ENCODE results near the gene CALD1. TPM values are rescaled to one million over a fixed set of nuclear protein-coding genes. Genes with fewer than 3 reads are reported as not detected.

CALD1 gene
- total RNA-seq, 2 experiments from 2014 or later = 2.1 to 2.2 TPM

- Mint-ChIP-seq H3K4me3 (no peak overlapping the region), H3K36me3 (ENCODE audit: low read depth) (no peaks in the 10 kb centered on the region), H3K27me3 (no peaks in the 10 kb centered on the region), H3K27ac (no peak overlapping the region), H3K4me1 (ENCODE audit: low read depth) (peaks cover 12% of the 10 kb centered on the region), H3K9me3 (no peaks in the 10 kb centered on the region)
- no peak for DNase-seq
- no peak for TF ChIP-seq CTCF (IDR thresholded peaks at IDR 0.05)
- POLR2A ChIA-PET = no interaction called here
- intact Hi-C loops (cut with micrococcal nuclease) = no loop called here
- CTCF ChIA-PET = no interaction called here
- ATAC-seq = no peak
Measured at GRCh38 chr7:134922720-134923704, 143.6 kb downstream of the CALD1 start.

- ATAC-seq = no peak
- no peaks in the 10 kb centered on the region for H3K36me3 Mint-ChIP-seq (ENCODE audit: low read depth)
- H3K27ac Mint-ChIP-seq = no peak overlapping the region
Measured at GRCh38 chr7:134925766-134926165, 146.3 kb downstream of the CALD1 start.

GRCh38 chr7:134926396-134926795, 147.0 kb downstream of the CALD1 start:
- CTCF ChIA-PET = no interaction called here
- intact Hi-C loops (cut with micrococcal nuclease) = no loop called here
- Mint-ChIP-seq H3K4me3 (no peak overlapping the region), H3K27me3 (no peaks in the 10 kb centered on the region), H3K27ac (no peak overlapping the region), H3K36me3 (ENCODE audit: low read depth) (no peaks in the 10 kb centered on the region), H3K9me3 (no peaks in the 10 kb centered on the region), H3K4me1 (ENCODE audit: low read depth) (no peaks in the 10 kb centered on the region)
- ATAC-seq (no peak), DNase-seq (no peak)
- POLR2A ChIA-PET = no interaction called here
- no peak for TF ChIP-seq CTCF (IDR thresholded peaks at IDR 0.05)

More at GRCh38 chr7:134925766-134926165, 146.3 kb downstream of the CALD1 start:
- no peak for DNase-seq
- no peaks in the 10 kb centered on the region for H3K4me1 Mint-ChIP-seq (ENCODE audit: low read depth)
- no peak for TF ChIP-seq CTCF (IDR thresholded peaks at IDR 0.05)
- POLR2A ChIA-PET = no interaction called here
- intact Hi-C loops (cut with micrococcal nuclease) = no loop called here
- no peaks in the 10 kb centered on the region for H3K9me3 Mint-ChIP-seq
- CTCF ChIA-PET = no interaction called here
- no peak overlapping the region for H3K4me3 Mint-ChIP-seq
- no peaks in the 10 kb centered on the region for H3K27me3 Mint-ChIP-seq

- Mint-ChIP-seq H3K4me1 (ENCODE audit: low read depth) (no peaks in the 10 kb centered on the region), H3K4me3 (no peak overlapping the region), H3K27ac (no peak overlapping the region), H3K36me3 (ENCODE audit: low read depth) (no peaks in the 10 kb centered on the region), H3K9me3 (no peaks in the 10 kb centered on the region), H3K27me3 (no peaks in the 10 kb centered on the region)
- POLR2A ChIA-PET = interaction anchor here (0.6 kb wide), 1 partner anchor 19 kb away, joined by 3 read pairs; no protein-coding TSS in a partner anchor
- TF ChIP-seq CTCF (IDR thresholded peaks at IDR 0.05) = no peak
- ATAC-seq (no peak), DNase-seq (no peak)
- intact Hi-C loops (cut with micrococcal nuclease) = no loop called here
- CTCF ChIA-PET = no interaction called here
Measured at GRCh38 chr7:134927076-134927475, 147.6 kb downstream of the CALD1 start.

- CTCF ChIA-PET = no interaction called here
Measured at GRCh38 chr7:134927723-134928122, 148.3 kb downstream of the CALD1 start.

More at GRCh38 chr7:134927723-134928122, 148.3 kb downstream of the CALD1 start:
- H3K36me3 Mint-ChIP-seq (ENCODE audit: low read depth) = no peaks in the 10 kb centered on the region
- ATAC-seq (no peak), DNase-seq (no peak)
- H3K9me3 Mint-ChIP-seq = no peaks in the 10 kb centered on the region
- H3K4me3 Mint-ChIP-seq = no peak overlapping the region
- no peaks in the 10 kb centered on the region for H3K27me3 Mint-ChIP-seq
- no peak for TF ChIP-seq CTCF (IDR thresholded peaks at IDR 0.05)
- intact Hi-C loops (cut with micrococcal nuclease) = no loop called here
- peaks cover under 1% of the 10 kb centered on the region for H3K4me1 Mint-ChIP-seq (ENCODE audit: low read depth)
- no peak overlapping the region for H3K27ac Mint-ChIP-seq
- POLR2A ChIA-PET = interaction anchor here (0.6 kb wide), 1 partner anchor 19 kb away, joined by 3 read pairs; no protein-coding TSS in a partner anchor
